Stimulated activated CD4-positive, alpha-beta T cell treated with anti-CD3 and anti-CD28 coated beads, Interleukin-12 subunit alpha, Interleukin-12 subunit beta, amount 100 ng/mL, for 4 hours (primary cell): ENCODE measurements around the gene CEP135.
"Not testable (repeated sequence)": the region's sequence is repeated elsewhere in the genome, so short reads cannot be mapped to it uniquely, and the experiment has no call there.

Experiments
- DNase-seq: peaks from one replicate; pipeline ENCODE4 v3.0.0-alpha.2; 2020

The CEP135 gene

GRCh38 chr4:55948726-55949481, at the start of gene CEP135:
Gene CEP135 (plus strand): TSS chr4:55948945. CDS start chr4:55952131, 3,186 bp downstream.
- peak; percentile 89 for DNase-seq

- no peak for DNase-seq
Observed at GRCh38 chr4:55902677-55903076, 46.1 kb upstream of the CEP135 start.

GRCh38 chr4:55903577-55903976, 45.2 kb upstream of the CEP135 start:
- no peak for DNase-seq

GRCh38 chr4:55904576-55904975, 44.2 kb upstream of the CEP135 start:
- DNase-seq, result no peak

- no peak for DNase-seq
Observed at GRCh38 chr4:55906323-55906722, 42.4 kb upstream of the CEP135 start.

- DNase-seq, result no peak
Observed at GRCh38 chr4:55906989-55907388, 41.8 kb upstream of the CEP135 start.

GRCh38 chr4:55907469-55907868, 41.3 kb upstream of the CEP135 start:
- DNase-seq, result no peak

GRCh38 chr4:55910140-55910539, 38.6 kb upstream of the CEP135 start:
- no peak for DNase-seq

- DNase-seq, result no peak
Observed at GRCh38 chr4:55912249-55912648, 36.5 kb upstream of the CEP135 start.

GRCh38 chr4:55920571-55920970, 28.2 kb upstream of the CEP135 start:
- no peak for DNase-seq

- no peak for DNase-seq
Observed at GRCh38 chr4:55921093-55921492, 27.7 kb upstream of the CEP135 start.

GRCh38 chr4:55925241-55925640, 23.5 kb upstream of the CEP135 start:
- no peak for DNase-seq

- DNase-seq, result no peak
Observed at GRCh38 chr4:55926610-55927009, 22.1 kb upstream of the CEP135 start.

GRCh38 chr4:55927803-55928437, 20.8 kb upstream of the CEP135 start:
- no peak for DNase-seq

GRCh38 chr4:55928846-55929245, 19.9 kb upstream of the CEP135 start:
- no peak for DNase-seq

- no peak for DNase-seq
Observed at GRCh38 chr4:55931043-55931442, 17.7 kb upstream of the CEP135 start.

- no peak for DNase-seq
Observed at GRCh38 chr4:55931833-55932232, 16.9 kb upstream of the CEP135 start.

- DNase-seq, result no peak
Observed at GRCh38 chr4:55932511-55932910, 16.2 kb upstream of the CEP135 start.

- DNase-seq, result no peak
Observed at GRCh38 chr4:55933611-55934010, 15.1 kb upstream of the CEP135 start.

GRCh38 chr4:55935907-55936306, 12.8 kb upstream of the CEP135 start:
- not testable (repeated sequence) for DNase-seq

- DNase-seq, result no peak
Observed at GRCh38 chr4:55938481-55938880, 10.3 kb upstream of the CEP135 start.

GRCh38 chr4:55939421-55939820, 9.3 kb upstream of the CEP135 start:
- no peak for DNase-seq

GRCh38 chr4:55941881-55942396, 6.8 kb upstream of the CEP135 start:
- no peak for DNase-seq

GRCh38 chr4:55947254-55947882, 1.4 kb upstream of the CEP135 start:
- no peak for DNase-seq
